GM19023 (cell line): ENCODE data around the gene TEDC1.

Source experiments
- ATAC-seq: cut with Tn5 transposase; IDR thresholded peaks from one replicate; pipeline ENCODE4 v1.9.1; 2021; ENCODE audit warnings: mild to moderate bottlenecking, moderate library complexity; ENCODE audit not compliant: unreplicated experiment

The TEDC1 gene

DNA sequence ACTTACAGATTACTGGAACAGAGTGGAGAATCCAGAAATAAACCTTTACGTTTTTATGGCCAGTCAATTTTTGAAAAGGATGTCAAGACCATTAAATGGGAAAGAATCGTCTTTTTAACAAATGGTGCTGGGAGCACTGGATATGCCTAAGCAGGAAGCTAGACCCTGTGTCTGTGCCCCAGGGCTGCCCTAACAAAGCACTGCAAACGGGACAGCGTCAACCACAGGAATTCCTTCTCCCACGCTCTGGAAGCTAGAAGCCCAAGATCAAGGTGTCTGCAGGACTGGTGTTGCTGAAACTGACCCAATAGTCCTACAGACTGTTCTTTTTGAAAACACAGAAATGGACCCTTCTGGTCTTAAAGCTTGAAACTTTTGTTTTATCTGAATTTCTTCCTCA lies 26.1 kb downstream of the TEDC1 start:
- ATAC-seq = no peak

DNA sequence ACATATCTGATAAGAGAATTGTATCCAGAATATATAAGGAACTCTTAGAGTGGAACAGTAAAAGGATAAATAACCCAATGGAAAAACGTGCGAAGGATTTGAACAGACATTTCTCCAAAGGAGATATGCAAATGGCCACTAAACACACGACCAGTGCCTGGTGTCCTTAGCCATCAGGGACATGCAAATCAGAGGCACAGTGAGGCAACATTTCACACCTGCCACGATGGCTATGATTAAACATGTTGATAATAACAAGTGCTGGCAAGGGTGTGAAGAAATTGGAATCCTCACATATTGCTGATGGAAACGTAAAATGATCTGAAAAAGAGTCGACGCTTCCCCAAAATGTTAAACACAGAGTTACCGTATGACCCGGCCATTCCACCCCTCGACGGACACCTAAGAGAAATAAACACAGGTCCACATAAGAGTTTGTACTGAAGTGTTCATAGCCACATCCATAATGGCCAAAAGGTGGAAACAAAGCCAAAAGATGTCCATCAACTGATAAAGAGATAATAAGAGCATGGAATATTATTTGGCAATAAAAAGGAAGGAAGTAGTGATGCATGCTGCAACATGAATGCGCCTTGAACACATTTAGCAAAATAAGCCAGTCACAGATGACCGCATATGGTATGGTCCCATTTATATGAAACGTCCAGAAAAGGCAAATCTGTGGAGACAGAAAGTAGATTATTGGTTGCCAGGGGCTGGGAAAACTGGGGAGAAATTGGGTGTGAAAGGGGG lies 29.1 kb downstream of the TEDC1 start:
- ATAC-seq = no peak

DNA sequence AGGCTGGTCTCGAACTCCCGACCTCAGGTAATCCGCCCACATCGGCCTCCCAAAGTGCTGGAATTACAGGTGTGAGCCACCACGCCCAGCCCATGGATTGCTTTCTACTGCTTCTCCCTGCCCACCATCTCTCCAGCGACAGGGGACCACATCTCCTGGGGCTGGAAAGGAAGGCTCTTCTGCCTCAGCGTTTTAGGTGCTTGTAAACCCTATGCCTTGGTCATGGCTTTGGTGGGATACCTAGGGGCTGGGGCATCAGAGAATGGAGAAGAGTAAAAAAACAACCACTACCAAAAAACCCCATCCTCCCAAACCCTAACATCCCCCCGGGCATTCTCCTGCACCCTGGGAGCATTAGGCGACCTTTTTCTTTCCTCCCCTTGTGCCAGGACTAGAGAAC lies 34.3 kb downstream of the TEDC1 start:
- ATAC-seq = no peak

DNA sequence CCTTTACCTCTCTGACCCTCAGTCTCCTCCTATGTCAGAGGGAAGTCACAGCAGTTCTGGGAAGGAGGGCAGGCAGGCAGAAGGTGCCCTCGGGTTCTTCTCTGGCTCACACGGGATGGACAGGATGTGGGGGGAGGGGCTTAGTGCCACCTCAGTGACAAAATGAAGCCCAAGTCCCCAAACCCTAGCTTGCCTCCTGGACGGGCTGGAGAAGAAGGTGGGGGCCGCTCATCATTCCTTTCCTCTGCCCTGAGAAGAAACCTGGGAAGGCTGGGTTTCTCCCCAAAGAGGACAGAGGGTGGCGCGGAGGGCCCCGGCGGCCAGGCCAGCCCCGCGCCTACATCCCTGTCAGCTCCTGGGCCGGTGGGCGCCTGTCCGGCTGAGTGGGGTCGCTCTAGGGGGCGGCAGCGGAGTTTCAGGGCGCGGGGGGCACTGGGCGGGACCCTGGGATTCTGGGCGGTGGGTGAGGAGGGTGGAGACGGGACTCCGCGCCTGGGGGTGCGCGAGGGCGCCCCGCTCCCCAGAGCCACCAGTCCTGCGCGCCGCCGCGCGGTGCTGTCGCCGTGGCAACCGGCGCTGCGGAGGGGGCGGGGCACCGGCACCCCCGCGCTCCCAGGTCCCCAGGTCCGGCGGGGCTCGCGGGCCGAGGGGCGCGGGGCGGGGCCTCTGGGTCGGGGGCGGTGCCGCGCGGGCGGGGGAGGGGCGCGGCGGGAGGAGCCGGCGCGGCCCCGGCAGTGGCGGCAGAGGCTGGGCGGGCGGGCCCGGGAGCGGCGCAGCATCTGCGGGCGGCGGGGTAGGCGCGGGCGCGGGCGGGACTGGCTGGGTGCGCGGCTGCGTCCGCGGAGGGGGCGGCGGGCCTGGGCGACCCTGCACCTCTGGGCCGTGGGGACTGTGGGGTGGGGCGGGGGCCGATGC lies 35.1 kb downstream of the TEDC1 start, which contains the start of gene TMEM121:
TSS of gene TMEM121 (plus strand) at position 723 of the 915 bp plus-strand sequence. CDS start 2,252 bp downstream, outside the sequence.
- no peak for ATAC-seq

DNA sequence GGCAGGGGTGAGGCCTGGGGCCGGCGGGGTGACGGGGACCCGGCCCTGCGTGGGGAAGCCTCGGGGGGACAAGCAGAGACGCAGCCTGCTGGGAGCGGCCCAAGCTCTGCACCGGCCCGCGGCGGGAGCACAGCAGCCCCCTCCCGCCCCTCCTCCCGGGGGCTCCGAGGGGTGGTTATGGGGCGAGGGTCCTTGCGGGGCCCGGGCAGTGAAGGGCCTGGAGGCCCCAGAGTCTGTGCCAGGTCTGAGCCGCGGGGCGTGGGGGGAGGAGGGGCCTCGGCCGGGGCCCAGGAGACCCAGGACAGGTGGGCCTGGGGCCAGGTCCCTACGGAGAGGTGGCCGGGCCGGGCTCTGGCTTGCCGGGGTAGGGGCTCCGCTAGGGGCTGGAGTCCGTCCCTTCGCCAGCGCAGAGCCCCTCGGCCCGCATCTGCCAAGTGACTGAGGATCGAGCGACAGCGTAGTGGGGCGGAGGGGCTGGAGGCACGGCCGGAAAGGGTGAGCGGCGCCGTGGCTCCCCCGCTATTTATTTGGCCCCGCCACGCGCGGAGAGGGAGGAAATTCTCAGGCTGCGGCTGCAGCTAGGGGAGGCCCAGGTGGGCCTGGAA lies 35.8 kb downstream of the TEDC1 start:
- ATAC-seq = no peak

DNA sequence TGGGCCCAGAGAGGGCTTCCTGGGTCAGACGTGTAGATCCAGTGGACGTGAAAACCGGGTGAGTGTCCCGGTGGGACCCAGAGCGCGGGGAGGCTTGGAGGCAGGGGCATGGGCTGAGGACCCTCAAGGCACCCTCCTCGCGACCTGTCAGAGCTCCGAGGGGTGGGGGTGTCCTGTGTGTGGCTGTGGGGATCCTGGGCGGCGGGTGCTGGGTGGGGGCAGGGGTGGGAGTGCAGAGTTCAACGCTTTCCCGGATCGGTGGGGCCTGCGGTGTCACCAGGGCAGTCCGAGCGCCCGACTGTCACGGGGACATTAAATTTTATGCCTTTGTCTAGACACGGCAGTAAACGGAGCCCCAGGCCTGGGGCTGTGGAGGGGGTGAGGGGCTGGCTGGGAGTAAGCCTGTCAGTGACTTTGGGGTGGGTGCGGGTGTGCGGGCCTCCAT lies 36.4 kb downstream of the TEDC1 start:
- no peak for ATAC-seq

DNA sequence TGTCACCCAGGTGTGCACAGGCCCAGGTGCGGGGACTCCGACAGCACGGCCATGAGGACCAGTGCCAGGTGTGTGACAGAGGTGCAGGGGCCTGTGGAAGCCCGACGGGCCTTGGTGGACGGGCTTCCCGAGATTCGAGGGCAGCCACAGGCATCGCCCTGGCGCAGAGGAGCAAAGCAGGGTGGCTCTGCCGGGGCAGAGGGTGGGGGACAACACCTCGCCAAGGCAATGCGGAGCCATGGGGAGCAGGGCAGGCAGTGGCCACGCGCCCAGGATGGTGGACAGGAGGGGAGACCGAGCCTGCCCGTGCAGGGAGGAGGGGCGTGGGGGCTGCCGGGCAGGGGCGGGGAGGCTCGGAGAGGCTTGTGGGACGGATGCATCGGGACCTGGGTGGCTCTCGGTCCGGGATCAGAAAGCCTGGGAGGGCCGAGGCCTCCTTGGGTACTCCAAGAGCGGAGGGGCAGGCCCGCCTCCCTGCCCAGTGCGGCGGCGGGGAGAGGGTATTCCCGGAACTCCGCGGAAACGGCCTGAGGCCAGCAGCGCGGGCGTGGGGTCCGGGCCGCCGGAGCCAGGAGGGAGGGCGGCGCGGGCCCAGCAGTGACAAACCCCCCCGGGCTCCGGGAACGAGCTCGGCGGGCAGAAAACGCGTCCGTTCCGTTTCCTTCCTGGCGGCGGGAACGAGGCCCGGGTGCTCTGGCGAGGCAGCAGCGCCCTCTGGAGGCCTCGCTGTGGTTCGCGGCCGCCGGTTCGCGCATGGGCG lies 37.0 kb downstream of the TEDC1 start:
- ATAC-seq = no peak

DNA sequence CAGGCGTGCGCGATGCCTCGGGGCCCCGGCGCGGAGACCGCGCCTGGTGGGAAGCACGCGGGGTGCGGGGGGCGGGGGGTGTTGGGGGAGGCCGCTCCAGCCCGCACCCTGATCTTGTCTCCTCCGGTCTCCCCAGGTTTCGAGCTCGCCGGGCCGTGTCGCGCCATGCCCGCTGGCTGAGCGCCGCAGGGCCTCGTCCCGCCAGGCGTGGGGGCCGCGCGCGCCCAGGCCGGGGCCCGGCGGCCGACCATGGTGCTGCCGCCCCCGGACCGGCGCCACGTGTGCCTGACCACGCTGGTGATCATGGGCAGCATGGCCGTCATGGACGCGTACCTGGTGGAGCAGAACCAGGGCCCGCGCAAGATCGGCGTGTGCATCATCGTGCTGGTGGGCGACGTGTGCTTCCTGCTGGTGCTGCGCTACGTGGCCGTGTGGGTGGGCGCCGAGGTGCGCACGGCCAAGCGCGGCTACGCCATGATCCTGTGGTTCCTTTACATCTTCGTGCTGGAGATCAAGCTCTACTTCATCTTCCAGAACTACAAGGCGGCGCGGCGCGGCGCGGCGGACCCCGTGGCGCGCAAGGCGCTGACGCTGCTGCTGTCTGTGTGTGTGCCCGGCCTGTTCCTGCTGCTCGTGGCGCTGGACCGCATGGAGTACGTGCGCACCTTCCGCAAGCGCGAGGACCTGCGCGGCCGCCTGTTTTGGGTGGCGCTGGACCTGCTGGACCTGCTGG lies 37.7 kb downstream of the TEDC1 start:
- no peak for ATAC-seq

DNA sequence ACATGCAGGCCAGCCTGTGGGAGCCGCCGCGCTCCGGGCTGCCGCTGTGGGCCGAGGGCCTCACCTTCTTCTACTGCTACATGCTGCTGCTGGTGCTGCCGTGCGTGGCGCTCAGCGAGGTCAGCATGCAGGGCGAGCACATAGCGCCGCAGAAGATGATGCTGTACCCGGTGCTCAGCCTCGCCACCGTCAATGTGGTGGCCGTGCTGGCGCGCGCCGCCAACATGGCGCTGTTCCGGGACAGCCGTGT lies 38.2 kb downstream of the TEDC1 start:
- ATAC-seq = no peak

DNA sequence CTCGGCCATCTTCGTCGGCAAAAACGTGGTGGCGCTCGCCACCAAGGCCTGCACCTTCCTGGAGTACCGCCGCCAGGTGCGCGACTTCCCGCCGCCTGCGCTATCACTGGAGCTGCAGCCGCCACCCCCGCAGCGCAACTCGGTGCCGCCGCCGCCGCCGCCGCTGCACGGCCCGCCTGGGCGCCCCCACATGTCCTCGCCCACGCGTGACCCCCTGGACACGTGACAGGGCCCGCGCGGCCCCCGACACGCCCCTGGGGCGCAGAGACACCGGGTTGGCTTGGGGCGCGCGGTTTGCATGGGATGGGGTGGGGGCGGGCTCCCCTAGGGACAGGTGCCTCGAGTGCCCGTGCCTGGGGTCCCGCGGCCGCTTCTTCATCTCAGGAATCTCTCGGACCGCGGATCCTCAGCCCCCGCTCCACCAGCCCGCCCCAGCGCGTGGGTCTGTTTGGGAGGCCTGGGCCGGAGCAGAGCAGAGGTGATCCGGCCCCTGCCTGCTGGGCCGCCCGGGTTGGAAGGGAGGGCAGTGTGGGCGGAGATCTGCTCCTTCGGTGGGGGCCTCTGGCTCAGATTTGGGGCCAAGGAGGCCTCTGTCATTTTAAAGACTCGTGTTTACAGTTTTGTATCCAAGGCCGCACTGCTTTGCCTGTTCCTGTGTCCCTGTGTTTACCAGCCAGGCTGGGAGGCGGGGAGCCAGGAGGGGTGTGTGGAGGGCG lies 38.7 kb downstream of the TEDC1 start:
- no peak for ATAC-seq

DNA sequence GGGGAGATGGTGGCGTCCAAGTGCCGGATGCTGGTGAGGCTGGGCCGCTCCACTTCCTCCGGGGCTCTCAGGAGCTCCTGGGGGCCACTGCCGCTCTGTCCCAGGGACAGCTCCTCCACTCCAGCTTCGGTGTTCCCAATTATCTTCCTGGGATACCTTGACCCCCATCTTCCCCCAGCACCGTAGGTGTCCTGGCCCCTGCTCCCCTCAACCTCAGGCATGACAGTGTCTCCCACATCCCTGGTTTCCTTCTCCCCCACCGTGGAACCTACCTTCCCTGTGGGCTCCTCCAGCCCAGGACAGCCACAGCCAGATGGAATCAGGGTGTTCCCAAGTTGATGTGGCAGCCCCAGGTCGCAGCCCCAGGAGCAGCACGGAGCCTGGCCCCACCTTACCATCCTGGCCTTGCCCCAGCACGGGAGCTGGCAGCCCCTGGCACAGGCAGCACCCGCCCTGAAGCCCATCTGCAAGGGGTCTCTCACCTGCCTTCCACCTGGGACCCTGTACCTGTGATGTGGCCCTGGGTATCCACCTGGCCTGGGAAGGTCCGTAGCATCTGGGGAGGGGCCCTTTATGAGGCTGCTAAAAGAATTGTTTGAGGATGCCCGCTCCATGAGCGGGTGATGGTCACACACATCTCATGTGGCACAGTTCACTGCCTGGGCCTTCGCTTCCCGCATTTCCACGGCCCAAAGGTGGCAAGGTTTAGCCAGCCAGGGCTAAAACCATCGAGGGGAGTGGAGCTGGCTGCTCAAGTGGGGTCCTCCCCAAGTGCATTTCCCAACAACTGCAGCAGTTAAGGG lies 39.4 kb downstream of the TEDC1 start:
- no peak for ATAC-seq

DNA sequence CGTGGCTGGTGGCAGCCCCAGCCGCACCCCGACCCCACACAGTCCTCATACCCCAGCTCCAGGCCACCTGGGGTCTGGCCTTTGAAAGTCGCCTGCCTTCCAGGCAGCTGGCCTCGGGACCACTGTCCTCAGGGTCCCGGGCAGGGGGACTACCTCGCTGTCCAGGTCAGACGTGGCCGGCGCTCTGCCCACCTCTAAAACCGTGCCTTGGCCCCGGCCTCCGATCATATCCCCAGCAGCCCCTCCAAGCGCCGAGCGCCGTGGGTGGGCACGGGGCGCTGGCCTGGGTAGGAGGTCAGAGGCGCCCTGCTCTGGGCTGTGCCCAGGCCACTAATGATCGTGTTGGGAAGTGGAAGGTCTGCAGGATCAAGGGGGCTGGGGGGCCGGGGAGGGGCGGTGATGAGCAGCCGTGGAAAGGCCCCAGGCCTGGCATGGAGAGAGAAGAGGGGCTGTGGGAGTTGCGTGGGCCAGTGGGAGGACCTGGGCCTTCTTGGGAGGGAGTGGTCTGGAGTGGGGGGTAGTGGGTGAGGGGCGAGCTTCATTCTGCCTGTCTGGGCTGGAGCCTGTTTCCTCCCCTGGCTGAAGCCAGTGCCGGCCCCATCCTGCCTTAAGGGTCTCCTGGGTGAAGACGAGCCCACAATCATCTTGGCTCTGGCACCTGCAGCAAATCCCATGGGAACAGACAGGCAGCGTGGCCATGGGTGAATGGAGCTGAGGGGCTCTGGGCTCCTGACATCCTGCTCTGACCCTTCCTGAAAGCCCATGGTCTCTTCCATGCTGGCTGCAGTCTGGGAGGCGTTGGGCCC lies 40.2 kb downstream of the TEDC1 start:
- no peak for ATAC-seq

DNA sequence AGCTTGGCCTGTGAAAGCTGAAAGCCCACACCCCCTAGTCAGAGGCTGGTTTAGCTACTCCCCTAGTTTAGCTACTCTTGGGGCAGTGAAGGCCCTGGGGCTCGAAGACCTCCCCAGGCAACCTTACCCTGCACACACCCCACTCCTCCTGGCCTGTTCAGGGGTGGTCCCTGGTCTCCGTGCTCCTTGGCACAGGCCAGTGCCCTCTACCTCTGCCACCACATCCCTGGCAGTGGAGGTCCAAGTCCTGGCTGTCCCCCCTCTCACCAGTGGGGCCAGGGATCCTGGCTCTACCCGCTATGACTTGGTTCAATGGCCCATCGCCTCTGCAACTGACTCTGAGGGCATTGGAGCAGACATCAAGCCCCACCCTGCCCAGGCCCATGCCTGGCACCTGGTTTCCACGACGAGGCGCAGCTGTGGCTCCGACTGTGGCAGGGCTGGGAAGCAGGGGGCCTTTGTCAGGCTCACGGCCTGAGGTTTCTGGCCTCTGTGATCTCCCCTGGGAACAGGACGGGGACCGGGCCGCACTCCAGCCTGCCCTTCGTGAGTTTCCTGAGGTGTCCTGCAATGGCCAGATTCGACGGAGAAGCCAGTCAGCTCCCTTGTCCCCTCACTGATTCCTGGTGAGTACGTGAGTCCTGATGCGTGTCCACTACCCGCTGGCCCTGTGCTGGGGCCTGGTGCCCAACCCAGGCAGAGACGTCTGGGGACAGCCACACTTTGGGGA lies 41.0 kb downstream of the TEDC1 start:
- ATAC-seq = no peak

DNA sequence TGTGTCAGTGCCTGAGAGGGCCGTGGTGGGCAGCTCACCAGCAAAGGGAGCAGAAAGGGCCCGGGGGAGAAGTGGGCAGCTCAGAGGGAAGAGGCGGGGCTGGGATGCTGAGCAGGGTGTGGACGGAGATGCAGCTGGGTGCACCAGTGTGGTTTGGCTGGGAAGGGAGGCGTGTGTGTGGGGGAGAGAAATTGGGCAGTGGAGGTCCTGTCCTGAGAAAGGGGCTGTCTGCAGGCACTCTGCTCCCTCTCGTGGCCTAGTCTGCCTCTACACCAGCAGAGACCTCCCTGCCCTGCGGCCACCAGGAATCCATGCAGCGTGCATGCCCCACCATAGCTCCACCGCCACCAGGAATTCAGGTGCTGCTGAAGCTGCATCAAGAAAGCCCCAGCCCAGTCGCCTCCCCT lies 41.7 kb downstream of the TEDC1 start:
- no peak for ATAC-seq

DNA sequence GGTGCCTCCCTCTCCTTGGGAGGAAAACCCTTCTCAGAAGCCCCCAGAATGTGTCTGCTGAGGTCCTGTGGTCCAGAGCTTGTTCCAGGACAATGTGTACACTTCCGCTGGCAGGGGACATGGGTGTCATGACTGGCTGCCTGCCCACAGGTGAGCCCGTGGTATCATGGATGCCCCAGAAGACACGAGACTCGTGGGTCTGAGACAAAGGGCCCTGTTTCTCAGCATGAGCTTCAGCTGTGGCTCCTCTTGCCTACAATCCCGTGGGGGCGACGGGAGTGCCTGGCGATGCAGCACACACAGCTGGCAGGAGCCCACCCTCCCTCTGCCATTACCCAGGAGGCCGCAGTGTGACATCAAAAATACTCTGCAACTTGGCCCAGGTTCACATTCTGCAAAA lies 42.3 kb downstream of the TEDC1 start:
- no peak for ATAC-seq

DNA sequence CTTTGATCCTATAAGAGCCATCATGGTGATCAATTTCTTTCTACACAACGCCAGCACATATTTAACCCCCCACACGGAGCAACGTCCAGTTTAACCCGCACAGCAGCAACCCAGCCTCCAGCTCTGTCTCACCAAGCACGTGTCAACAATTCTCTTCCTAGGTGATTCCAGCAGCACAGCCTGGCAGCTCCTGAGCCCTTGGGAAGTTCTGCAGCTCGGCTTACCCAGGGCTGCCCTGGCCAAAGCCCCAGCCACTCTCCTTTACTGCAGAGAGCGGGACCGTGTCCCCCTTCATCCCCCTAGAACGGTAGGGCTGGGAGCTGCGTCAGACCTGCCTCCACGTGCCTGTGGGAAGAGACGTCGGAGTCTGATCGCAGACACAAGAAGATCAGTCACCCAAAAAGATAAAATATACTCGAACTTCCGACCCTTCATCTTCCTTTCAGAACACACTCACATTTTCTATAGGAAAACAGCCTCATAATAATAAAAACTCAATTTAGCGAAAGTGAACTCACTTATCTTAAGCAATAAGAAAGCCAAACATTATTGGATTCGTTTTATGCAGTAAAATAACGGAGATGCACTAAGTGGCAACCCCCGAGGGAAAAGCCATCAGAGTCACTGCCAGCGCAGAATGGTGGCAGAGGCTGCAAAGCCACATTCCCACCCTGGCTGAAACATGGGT lies 42.9 kb downstream of the TEDC1 start:
- no peak for ATAC-seq

DNA sequence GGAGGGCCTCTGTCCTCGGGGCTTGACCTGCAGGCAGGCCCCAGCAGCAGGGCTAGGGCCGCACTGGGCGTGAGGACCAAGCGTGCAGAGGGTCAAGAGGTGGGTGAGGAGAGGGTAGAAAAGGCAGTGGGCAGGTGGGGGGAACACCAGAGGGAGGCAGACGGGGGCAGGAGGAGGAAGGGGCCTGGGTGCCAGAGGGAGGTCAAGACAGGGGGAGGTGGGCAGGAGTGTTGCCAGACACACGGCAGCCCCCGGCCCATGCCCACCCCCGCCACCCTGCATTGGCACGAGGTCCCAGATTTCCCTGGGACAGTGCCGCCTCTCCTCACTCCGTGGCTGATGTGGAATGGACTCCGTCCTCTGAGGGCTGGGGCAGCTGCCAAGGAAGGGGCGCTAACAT lies 43.5 kb downstream of the TEDC1 start:
- no peak for ATAC-seq
